Body of pancreas (tissue), 4 donors: ENCODE results near the gene MSI2. TPM values are rescaled to one million over a fixed set of nuclear protein-coding genes. Genes with fewer than 3 reads are reported as not detected.

Experiments used
- ATAC-seq: fragments of 150-250 bp; one replicate; pipeline ENCODE4 v1.9.1; 2016
- DNase-seq, 4 donors: peaks; one replicate each; pipeline ENCODE4 v3.0.0-alpha.2; 2019
- H3K27ac ChIP-seq, 4 donors: fragments of 200-600 bp; sonication (generic); 1 replicate in 3 of 4; 2 replicates in 1 of 4; pipeline versions ENCODE4 v1.5.1 to v1.6.1; 2016 to 2019; ENCODE audit warnings: mild to moderate bottlenecking in 1 of 4, mixed read lengths in 1 of 4, moderate library complexity in 1 of 4
- H3K27me3 ChIP-seq, 2 donors: fragments of 200-600 bp; sonication (generic); one replicate each; pipeline ENCODE4 v1.6.0; 2016; ENCODE audit warnings: mild to moderate bottlenecking in 1 of 2
- H3K36me3 ChIP-seq, 2 donors: fragments of 200-600 bp; sonication (generic); replicated peaks in 1 of 2; 2 replicates each; pipeline ENCODE4 v1.5.1; 2016; ENCODE audit warnings: low read depth in 2 of 2; ENCODE audit not compliant: insufficient read depth in 1 of 2
- H3K4me1 ChIP-seq: fragments of 200-600 bp; sonication (generic); one replicate; pipeline ENCODE4 v1.6.0; 2016
- H3K4me3 ChIP-seq, 2 donors: fragments of 200-600 bp; sonication (generic); 1 replicate in 1 of 2; 2 replicates in 1 of 2; pipeline ENCODE4 v1.5.1; 2016 to 2019
- H3K9me3 ChIP-seq, 3 donors: fragments of 200-600 bp; sonication (generic); 1 replicate in 2 of 3; 2 replicates in 1 of 3; pipeline ENCODE4 v1.5.1; 2016
- CTCF ChIP-seq, 7 experiments: fragments of 450-650 bp in 4 of 7; fragments of 200-600 bp in 3 of 7; sonication (generic) in 3 of 7; IDR thresholded peaks; one replicate each; pipeline ENCODE4 v1.5.1; 2016 to 2019; ENCODE audit warnings: antibody characterized with exemption in 7 of 7
- POLR2A ChIP-seq, 3 donors: fragments of 450-650 bp; IDR thresholded peaks; one replicate each; pipeline ENCODE4 v1.6.1; 2016; ENCODE audit warnings: antibody characterized with exemption in 3 of 3, mild to moderate bottlenecking in 2 of 3
- WGBS, 2 donors: methylation state at CpG; one replicate each; pipeline ENCODE4 v1.1.5; 2017; 5-methylcytosine and 5-hydroxymethylcytosine counted together
- intact Hi-C: fragments of 100-400 bp; cut with DNase I; formaldehyde crosslinking; loops from one replicate; pipeline ENCODE4 v1.15.1; 2023
- total RNA-seq, 2 donors: library from RNA; depleted of rRNA; stranded (reverse); fragments of >200 nt; gene quantifications; one replicate each; pipeline ENCODE4 v1.1.0, GENCODE V29; 2016

The MSI2 gene
- total RNA-seq, 2 donors from 2014 or later = 21.1 to 28.5 TPM

DNA sequence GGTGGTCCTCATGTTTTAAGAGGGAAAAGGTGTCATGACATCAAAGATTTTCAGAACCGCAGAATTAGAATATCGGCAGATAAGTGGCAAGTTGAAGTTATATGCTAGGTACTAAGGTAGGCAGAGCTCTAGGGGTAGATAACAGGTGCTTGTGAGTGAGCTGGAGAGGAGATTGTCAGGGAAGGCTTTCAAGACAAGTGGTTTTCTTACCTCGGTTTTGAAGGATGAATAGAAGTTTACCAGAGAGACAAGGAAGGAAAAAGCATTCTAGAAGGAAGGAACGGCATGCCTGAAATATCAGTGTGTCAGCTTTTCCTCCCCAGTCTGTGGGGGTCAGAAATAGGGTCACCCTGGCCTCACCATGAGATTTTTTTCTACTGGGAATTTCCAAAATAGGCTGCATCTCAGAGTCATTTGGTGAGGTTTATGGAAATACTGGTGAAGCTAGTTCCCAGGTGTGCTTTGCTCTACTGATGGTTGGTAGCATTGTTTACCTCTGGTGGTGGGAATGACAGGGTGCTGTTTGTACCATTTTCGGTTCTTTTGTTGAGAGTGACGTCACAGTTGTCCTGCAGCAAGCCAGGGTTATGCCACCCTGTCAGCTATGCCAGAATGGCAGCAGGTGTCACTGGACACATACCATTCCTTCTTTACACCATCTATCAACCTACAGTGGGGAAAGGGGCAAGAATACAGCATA is 112.5 kb downstream of the MSI2 start:
- H3K27ac ChIP-seq = peak overlapping the region in 3 of 4 donors; percentile 63 to 74 (median 67)
- intact Hi-C loops = no loop called here
- H3K4me1 ChIP-seq = peaks cover 69% of the 10 kb centered on the region
- H3K4me3 ChIP-seq = no peak overlapping the region
- no peaks in the 10 kb centered on the region for H3K36me3 ChIP-seq
- DNase-seq (no peak), ATAC-seq (no peak)
- H3K9me3 ChIP-seq = no peaks in the 10 kb centered on the region
- no peaks in the 10 kb centered on the region for H3K27me3 ChIP-seq
- 67 to 68% methylated on average over 6 of the region's 6 CpGs for WGBS, 2 donors
- TF ChIP-seq POLR2A (IDR thresholded peaks at IDR 0.05) = no peak
- no peak for TF ChIP-seq CTCF (IDR thresholded peaks at IDR 0.05)

GRCh38 chr17:57369509-57369945 is 113.2 kb downstream of the MSI2 start:
- Histone ChIP-seq H3K4me1 (peaks cover 68% of the 10 kb centered on the region), H3K36me3 (no peaks in the 10 kb centered on the region), H3K27me3 (no peaks in the 10 kb centered on the region), H3K9me3 (no peaks in the 10 kb centered on the region), H3K27ac (peak overlapping the region; percentile 21 to 74 (median 65)), H3K4me3 (no peak overlapping the region)
- no peak for TF ChIP-seq POLR2A (IDR thresholded peaks at IDR 0.05)
- TF ChIP-seq CTCF (IDR thresholded peaks at IDR 0.05) = no peak
- ATAC-seq (peak; percentile 3), DNase-seq (no peak)
- WGBS, 2 donors = 51 to 54% methylated on average over 2 of the region's 2 CpGs
- intact Hi-C loops = no loop called here

DNA sequence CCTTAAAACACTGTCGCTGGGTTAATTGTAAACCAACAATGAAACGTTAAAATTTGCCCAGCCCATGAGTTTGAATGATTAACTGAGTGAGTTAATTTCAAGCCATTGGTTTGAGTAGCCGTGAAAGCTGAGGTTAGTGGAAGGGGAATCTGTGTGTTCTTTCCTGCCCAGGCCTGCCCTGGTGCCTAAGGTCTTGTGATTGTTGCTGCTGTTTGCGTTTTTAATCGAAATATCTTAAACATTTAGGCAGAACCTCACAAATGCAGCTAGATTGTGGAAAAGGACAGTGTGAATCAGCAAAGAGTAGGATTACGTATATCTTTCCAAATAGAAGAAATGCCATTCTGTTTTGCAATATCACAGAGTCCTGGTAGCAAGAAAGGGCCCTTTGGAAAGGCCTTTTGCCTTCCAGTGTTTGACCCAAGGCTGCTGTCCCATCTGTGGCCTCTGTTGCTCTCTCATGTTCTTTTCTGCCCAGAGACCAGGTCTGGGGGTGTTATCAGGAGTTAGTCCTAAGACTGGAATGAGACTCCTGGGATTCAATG is 113.8 kb downstream of the MSI2 start:
- Histone ChIP-seq H3K27ac (peak overlapping the region; percentile 21 to 74 (median 65)), H3K9me3 (no peaks in the 10 kb centered on the region), H3K36me3 (no peaks in the 10 kb centered on the region), H3K4me1 (peaks cover 62% of the 10 kb centered on the region), H3K27me3 (no peaks in the 10 kb centered on the region), H3K4me3 (no peak overlapping the region)
- 58 to 78% methylated on average over 6 of the region's 6 CpGs for WGBS, 2 donors
- intact Hi-C loops = no loop called here
- DNase-seq (no peak), ATAC-seq (peak; percentile 59)
- no peak for TF ChIP-seq POLR2A (IDR thresholded peaks at IDR 0.05)
- no peak for TF ChIP-seq CTCF (IDR thresholded peaks at IDR 0.05)

DNA sequence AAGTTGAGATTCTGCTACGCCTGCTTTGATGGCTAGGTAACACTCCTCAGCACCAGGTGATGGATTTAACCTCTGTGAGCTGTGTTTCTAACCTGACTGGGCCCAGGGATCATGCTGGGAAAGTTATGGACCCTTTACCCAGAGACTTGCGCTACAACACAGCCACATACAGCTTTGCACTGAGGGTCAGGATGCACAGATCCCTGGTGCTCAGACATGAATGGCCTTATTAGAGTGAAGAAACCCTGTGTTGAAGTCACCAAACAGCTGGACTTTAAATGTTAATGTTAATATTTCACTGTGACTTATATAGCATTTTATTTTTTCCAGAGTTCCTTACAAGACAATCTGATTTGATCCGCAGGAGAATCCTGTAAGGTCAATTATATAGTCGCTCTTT is 114.3 kb downstream of the MSI2 start:
- H3K27me3 ChIP-seq = no peaks in the 10 kb centered on the region
- intact Hi-C loops = no loop called here
- no peak for TF ChIP-seq CTCF (IDR thresholded peaks at IDR 0.05)
- no peak for TF ChIP-seq POLR2A (IDR thresholded peaks at IDR 0.05)
- DNase-seq (no peak), ATAC-seq (no peak)
- no peaks in the 10 kb centered on the region for H3K9me3 ChIP-seq
- 96 to 97% methylated on average over 4 of the region's 4 CpGs for WGBS, 2 donors
- no peak overlapping the region for H3K4me3 ChIP-seq
- H3K27ac ChIP-seq = peak overlapping the region; percentile 21 to 74 (median 65)
- no peaks in the 10 kb centered on the region for H3K36me3 ChIP-seq
- peaks cover 57% of the 10 kb centered on the region for H3K4me1 ChIP-seq
